Activated CD4-positive, alpha-beta memory T cell treated with anti-CD3 and anti-CD28 coated beads, Interleukin-2, amount 10 ng/mL, durations not matched to agents 7 days and 5 days (primary cell): ENCODE results near the gene TRPM3. TPM values are rescaled to one million over a fixed set of nuclear protein-coding genes. Genes with fewer than 3 reads are reported as not detected.

Experiments used
- CTCF ChIA-PET: fragments of 350-600 bp; sonication (Branson Sonifier 250); formaldehyde crosslinking; loops from one replicate; lab custom pipeline; 2021; ENCODE audit warnings: antibody characterized with exemption, inconsistent platforms; lab: Charles Lee
- POLR2A ChIA-PET: fragments of 350-600 bp; sonication (Branson Sonifier 250); formaldehyde crosslinking; loops from one replicate; lab custom pipeline; 2021; ENCODE audit warnings: antibody characterized with exemption; lab: Charles Lee
- DNase-seq: peaks from one replicate; pipeline ENCODE4 v3.0.0-alpha.2; 2020
- H3K27ac Mint-ChIP-seq: one replicate; pipeline ENCODE4 v1.8.0; 2021; ENCODE audit warnings: mild to moderate bottlenecking, mixed read lengths
- H3K27me3 Mint-ChIP-seq: one replicate; pipeline ENCODE4 v1.8.0; 2021; ENCODE audit warnings: mixed read lengths
- H3K36me3 Mint-ChIP-seq: one replicate; pipeline ENCODE4 v1.8.0; 2021; ENCODE audit warnings: low read depth, mixed read lengths
- H3K4me1 Mint-ChIP-seq: one replicate; pipeline ENCODE4 v1.8.0; 2021; ENCODE audit warnings: mixed read lengths
- H3K4me3 Mint-ChIP-seq: one replicate; pipeline ENCODE4 v1.8.0; 2021; ENCODE audit warnings: mild to moderate bottlenecking, mixed read lengths
- H3K9me3 Mint-ChIP-seq: one replicate; pipeline ENCODE4 v1.8.0; 2021; ENCODE audit warnings: mixed read lengths
- total RNA-seq, 2 experiments: library from RNA; stranded (reverse); gene quantifications; one replicate each; pipeline ENCODE4 v1.2.3, GENCODE V29; 2021

TRPM3 gene
- total RNA-seq, 2 experiments from 2014 or later: not detected

DNA sequence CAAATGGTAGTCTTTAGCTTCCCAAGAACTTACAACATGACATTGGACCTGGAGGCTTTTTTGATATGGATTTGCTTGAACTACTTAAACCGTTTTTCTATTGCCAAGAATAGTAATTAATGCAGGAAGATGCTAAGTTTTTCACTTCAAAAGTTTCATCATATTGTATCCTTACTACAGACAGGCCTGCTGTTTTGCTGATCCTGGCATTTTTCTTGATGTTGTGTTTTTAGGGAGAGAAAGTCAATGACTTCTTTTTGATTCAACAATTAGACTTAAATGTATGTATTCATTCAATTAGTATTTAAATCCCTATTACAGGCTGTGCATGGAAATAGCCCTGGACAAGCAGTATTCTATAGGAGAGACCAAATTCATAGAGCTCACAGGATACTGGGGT lies 172.7 kb downstream of the TRPM3 start:
- no peak for DNase-seq
- Mint-ChIP-seq H3K9me3 (no peaks in the 10 kb centered on the region), H3K4me3 (no peak overlapping the region), H3K36me3 (no peaks in the 10 kb centered on the region), H3K27me3 (no peaks in the 10 kb centered on the region), H3K27ac (no peak overlapping the region), H3K4me1 (no peaks in the 10 kb centered on the region)
- CTCF ChIA-PET: no interaction called here
- POLR2A ChIA-PET: no interaction called here

DNA sequence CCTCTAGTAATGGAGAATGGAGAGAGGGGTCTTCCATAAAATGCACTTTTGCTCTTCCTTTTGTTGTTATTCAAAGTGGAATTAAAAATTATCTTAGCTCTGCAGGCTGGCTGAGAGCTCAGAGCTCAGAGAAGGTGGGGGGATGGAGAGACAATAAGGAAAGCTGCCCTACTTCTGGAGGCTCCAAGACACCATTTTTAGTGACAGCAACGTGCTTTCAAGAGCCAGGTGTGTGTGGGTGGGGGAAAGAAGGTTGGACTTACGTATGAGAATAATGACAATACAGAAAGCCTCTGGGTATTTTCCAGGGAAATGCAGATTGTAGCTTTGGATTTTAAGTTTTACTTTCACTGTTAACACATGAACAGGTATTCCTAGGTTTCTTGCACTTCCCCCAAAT lies 173.9 kb downstream of the TRPM3 start:
- CTCF ChIA-PET: interaction anchor here (0.6 kb wide), 1 partner anchor 13 kb away, joined by 3 read pairs; no protein-coding TSS in a partner anchor
- Mint-ChIP-seq H3K27me3 (no peaks in the 10 kb centered on the region), H3K4me1 (no peaks in the 10 kb centered on the region)

DNA sequence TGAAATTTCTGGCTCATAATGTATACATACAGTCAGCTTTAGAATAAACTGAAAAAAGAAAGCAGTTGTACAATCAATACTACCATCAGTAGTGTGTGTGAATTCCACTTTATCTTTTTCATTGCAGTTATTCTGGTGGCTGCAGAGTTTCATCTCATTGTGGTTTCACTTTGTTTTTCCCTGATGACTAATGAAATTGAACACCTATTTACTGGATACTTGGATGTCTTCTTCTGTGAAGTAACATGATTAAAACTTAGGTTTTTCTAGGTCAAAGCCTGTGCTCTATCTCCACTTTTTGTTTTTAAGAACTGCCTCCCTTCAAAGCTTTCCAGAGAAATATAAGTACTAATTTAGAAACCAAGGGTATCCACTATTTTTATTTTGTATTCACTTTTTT lies 174.3 kb downstream of the TRPM3 start:
- no peaks in the 10 kb centered on the region for H3K9me3 Mint-ChIP-seq
- no peak overlapping the region for H3K4me3 Mint-ChIP-seq
- ChIA-PET POLR2A (no interaction called here), CTCF (no interaction called here)
- H3K27me3 Mint-ChIP-seq: no peaks in the 10 kb centered on the region
- no peak overlapping the region for H3K27ac Mint-ChIP-seq
- H3K4me1 Mint-ChIP-seq: no peaks in the 10 kb centered on the region
- DNase-seq: no peak
- no peaks in the 10 kb centered on the region for H3K36me3 Mint-ChIP-seq

More for the DNA sequence above, 173.9 kb downstream of the TRPM3 start:
- Mint-ChIP-seq H3K9me3 (no peaks in the 10 kb centered on the region), H3K36me3 (no peaks in the 10 kb centered on the region), H3K4me3 (no peak overlapping the region), H3K27ac (no peak overlapping the region)
- DNase-seq: no peak
- POLR2A ChIA-PET: no interaction called here

DNA sequence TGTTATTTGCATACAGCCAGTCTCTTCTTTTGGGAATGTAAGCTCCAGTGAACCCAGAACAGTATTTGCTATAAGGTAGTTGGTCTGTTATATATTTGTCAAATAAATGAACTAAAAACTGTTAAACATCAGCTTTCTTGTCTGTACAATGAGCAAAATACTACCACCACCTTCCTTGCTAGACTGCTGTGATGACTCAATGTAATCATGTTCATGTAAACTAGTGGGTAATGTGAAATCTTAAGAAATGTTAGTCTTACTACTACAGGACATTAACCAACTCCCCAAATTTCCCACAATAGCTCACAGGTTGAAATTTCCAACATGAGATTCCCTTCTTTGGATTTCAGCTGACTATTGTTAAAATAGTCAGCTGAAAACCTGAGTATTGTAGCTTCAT lies 176.1 kb downstream of the TRPM3 start:
- Mint-ChIP-seq H3K4me1 (no peaks in the 10 kb centered on the region), H3K36me3 (no peaks in the 10 kb centered on the region), H3K27me3 (no peaks in the 10 kb centered on the region), H3K9me3 (no peaks in the 10 kb centered on the region), H3K4me3 (no peak overlapping the region), H3K27ac (no peak overlapping the region)
- DNase-seq: no peak
- CTCF ChIA-PET: interaction anchor here (0.6 kb wide), 1 partner anchor 1697 kb away, joined by 3 read pairs; no protein-coding TSS in a partner anchor
- POLR2A ChIA-PET: no interaction called here

DNA sequence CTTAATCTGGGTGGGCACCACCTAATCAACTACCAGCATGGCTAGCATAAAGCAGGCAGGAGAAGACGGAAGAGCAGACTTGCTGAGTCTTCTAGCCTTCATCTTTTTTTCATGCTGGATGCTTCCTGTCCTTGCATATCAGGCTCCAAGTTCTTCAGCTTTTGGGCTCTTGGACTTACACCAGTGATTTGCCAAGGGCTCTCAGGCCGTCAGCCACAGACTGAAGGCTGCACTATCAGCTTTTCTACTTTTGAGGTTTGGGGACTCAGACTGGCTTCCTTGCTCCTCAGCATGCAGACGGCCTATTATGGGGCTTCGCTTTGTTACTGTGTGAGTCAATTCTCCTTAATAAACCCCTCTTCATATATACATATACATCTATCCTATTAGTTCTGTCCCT lies 180.2 kb downstream of the TRPM3 start:
- POLR2A ChIA-PET: no interaction called here
- DNase-seq: no peak

DNA sequence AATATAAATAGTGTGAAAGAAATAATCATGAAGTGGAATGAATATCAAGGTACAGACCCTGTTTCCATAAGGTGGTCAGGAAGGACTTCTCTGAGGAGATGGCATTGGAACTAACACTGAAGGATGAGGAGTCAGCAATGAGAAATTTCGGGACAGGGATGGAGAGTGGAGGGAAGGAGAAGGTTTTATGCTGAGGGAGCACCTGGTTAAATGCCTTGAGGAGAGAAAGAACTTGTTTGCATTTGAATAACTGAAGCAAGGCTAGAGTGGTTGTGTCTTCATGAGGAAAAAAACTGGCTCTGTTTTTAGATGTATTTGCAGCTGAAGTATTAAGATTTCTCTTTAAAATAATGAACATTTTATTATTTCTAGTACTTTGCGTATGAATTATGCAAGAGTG lies 180.8 kb downstream of the TRPM3 start:
- no peaks in the 10 kb centered on the region for H3K4me1 Mint-ChIP-seq
- no peak overlapping the region for H3K27ac Mint-ChIP-seq
- no peaks in the 10 kb centered on the region for H3K27me3 Mint-ChIP-seq
- no peak for DNase-seq
- POLR2A ChIA-PET: no interaction called here
- H3K36me3 Mint-ChIP-seq: no peaks in the 10 kb centered on the region
- CTCF ChIA-PET: no interaction called here
- no peaks in the 10 kb centered on the region for H3K9me3 Mint-ChIP-seq
- no peak overlapping the region for H3K4me3 Mint-ChIP-seq

More for the DNA sequence above, 180.2 kb downstream of the TRPM3 start:
- Mint-ChIP-seq H3K27ac (no peak overlapping the region), H3K27me3 (no peaks in the 10 kb centered on the region), H3K4me3 (no peak overlapping the region), H3K4me1 (no peaks in the 10 kb centered on the region), H3K9me3 (no peaks in the 10 kb centered on the region), H3K36me3 (no peaks in the 10 kb centered on the region)
- CTCF ChIA-PET: no interaction called here

DNA sequence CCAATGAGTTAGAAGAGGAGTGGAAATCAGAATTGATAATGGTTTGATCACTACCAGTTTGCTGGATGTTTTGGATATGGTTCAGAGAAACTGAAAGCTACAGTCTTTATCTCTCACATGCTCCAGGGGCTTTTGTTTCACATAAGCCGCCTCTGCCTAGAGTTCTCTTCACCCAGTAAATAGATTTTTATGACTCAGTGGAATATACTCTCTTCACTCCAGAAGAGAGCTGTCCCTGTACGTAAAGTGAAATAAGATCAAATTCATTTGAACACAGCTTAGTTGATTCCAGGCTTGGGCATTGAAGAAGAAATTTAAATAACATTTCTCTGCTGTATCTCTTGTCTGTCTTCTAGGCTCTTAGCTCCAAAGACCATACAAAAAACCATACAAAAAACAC lies 184.9 kb downstream of the TRPM3 start:
- H3K27ac Mint-ChIP-seq: no peak overlapping the region
- CTCF ChIA-PET: no interaction called here

DNA sequence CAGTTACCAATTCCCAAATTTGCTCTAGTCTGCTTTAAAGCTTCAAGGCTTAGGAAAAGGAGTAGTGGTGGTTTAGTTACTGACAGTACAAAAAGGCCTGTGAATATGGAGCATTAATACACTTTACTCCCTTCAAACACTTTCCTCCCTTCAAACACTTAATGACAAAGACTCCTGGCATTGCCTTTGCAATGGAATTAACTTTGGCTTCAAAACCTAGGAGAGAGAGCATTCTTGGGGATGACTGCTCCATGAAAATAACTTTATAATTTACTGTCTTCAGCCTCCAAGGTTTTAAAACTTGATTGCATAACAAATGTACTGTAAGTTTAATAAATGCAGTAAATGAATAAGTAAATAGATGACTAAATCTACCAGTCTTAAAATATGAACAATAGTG lies 185.6 kb downstream of the TRPM3 start:
- Mint-ChIP-seq H3K36me3 (no peaks in the 10 kb centered on the region), H3K9me3 (no peaks in the 10 kb centered on the region), H3K27me3 (no peaks in the 10 kb centered on the region), H3K27ac (no peak overlapping the region), H3K4me3 (no peak overlapping the region), H3K4me1 (no peaks in the 10 kb centered on the region)
- CTCF ChIA-PET: no interaction called here
- no peak for DNase-seq
- POLR2A ChIA-PET: no interaction called here

More for the DNA sequence above, 184.9 kb downstream of the TRPM3 start:
- H3K27me3 Mint-ChIP-seq: no peaks in the 10 kb centered on the region
- H3K9me3 Mint-ChIP-seq: no peaks in the 10 kb centered on the region
- H3K4me3 Mint-ChIP-seq: no peak overlapping the region
- no peak for DNase-seq
- POLR2A ChIA-PET: no interaction called here
- no peaks in the 10 kb centered on the region for H3K36me3 Mint-ChIP-seq
- no peaks in the 10 kb centered on the region for H3K4me1 Mint-ChIP-seq

DNA sequence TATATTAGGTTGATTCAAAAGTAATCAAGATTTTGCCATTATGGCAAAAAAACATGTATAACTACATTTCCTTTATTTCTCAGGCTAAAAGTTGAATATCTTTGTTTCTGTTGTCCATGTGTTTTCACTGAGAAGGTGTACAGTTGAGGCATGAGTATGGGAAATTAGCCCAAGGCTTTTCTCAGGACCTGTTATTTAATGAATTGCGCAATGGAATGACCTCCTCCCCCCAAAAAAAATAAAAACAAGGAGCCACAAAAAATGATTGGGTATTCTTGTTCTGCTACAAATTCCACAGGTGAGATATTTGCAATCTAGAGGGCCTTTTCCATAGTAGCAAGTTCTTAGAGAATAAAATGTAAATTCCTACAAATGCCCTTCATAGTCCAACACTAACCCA lies 186.8 kb downstream of the TRPM3 start:
- Mint-ChIP-seq H3K4me1 (no peaks in the 10 kb centered on the region), H3K9me3 (no peaks in the 10 kb centered on the region), H3K27ac (no peak overlapping the region), H3K27me3 (no peaks in the 10 kb centered on the region), H3K36me3 (no peaks in the 10 kb centered on the region), H3K4me3 (no peak overlapping the region)
- ChIA-PET POLR2A (no interaction called here), CTCF (no interaction called here)
- DNase-seq: no peak

DNA sequence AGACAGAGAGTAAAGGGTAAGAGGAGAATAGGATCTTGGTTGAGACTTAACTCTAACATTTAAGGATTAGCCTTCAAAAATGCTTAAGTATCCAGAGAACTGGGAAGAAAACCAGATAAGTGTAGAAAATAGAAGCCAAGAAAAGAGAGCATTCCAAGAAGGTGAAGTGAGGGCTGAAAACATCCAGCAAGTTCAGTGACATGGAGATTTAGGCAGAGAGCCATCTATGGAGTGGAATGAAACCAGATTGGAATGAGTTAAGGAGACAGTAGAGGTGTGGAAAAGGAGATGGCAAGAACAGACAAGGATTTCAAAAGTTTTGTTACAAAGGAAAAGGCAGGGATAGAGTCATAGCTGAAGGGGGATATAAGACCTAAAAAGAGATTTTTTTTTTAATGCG lies 188.1 kb downstream of the TRPM3 start:
- H3K4me1 Mint-ChIP-seq: no peaks in the 10 kb centered on the region
- H3K9me3 Mint-ChIP-seq: no peaks in the 10 kb centered on the region
- no peaks in the 10 kb centered on the region for H3K36me3 Mint-ChIP-seq
- ChIA-PET POLR2A (no interaction called here), CTCF (no interaction called here)
- no peak overlapping the region for H3K27ac Mint-ChIP-seq
- no peak overlapping the region for H3K4me3 Mint-ChIP-seq
- H3K27me3 Mint-ChIP-seq: no peaks in the 10 kb centered on the region
- no peak for DNase-seq

DNA sequence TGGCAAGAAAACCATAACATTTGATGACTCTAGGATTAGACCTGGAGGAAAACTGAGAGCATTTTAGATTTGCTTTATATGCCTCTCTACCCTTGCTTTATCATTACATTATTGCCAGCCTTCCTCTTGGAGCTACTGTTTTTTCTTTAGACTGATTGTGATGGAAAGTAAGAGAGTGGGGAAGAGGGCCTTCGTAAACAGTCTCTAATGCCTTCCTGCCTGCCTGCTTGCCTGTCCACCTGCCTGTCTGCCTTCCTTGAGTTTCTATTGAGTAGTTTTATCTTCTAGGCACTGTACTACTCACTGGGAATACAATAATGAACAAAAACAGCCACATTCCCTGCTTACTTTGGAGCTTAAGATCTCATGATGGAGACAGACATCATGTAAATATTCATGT lies 189.3 kb downstream of the TRPM3 start:
- DNase-seq: no peak
- no peak overlapping the region for H3K4me3 Mint-ChIP-seq
- no peaks in the 10 kb centered on the region for H3K36me3 Mint-ChIP-seq
- ChIA-PET CTCF (no interaction called here), POLR2A (no interaction called here)
- H3K27me3 Mint-ChIP-seq: no peaks in the 10 kb centered on the region
- H3K4me1 Mint-ChIP-seq: no peaks in the 10 kb centered on the region
- H3K9me3 Mint-ChIP-seq: no peaks in the 10 kb centered on the region
- H3K27ac Mint-ChIP-seq: no peak overlapping the region

DNA sequence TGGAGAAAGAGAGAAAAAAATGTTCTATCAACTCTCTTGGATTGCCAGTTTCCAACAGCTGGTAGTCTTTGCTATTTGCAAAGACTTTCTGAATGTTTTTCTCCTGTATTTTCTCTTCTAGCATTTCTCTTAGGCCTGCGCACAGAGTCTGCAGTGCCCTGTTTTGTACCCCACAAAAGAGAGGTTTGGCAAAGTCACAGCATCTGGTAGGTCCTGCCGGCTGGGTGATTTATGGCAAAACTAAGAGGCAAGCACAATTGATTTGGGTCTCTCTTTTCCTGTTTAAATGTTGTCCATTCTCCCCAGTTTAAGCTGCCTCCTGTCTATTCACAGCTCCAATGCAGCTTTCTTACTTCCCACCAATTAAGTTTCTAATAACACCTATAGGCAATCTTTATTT lies 193.9 kb downstream of the TRPM3 start:
- Mint-ChIP-seq H3K4me3 (no peak overlapping the region), H3K9me3 (no peaks in the 10 kb centered on the region), H3K27me3 (no peaks in the 10 kb centered on the region), H3K36me3 (no peaks in the 10 kb centered on the region), H3K27ac (no peak overlapping the region), H3K4me1 (no peaks in the 10 kb centered on the region)
- ChIA-PET CTCF (interaction anchor here (1.4 to 1.5 kb wide), 2 partner anchors 288 to 323 kb away, joined by 3 read pairs; no protein-coding TSS in a partner anchor), POLR2A (no interaction called here)
- no peak for DNase-seq

DNA sequence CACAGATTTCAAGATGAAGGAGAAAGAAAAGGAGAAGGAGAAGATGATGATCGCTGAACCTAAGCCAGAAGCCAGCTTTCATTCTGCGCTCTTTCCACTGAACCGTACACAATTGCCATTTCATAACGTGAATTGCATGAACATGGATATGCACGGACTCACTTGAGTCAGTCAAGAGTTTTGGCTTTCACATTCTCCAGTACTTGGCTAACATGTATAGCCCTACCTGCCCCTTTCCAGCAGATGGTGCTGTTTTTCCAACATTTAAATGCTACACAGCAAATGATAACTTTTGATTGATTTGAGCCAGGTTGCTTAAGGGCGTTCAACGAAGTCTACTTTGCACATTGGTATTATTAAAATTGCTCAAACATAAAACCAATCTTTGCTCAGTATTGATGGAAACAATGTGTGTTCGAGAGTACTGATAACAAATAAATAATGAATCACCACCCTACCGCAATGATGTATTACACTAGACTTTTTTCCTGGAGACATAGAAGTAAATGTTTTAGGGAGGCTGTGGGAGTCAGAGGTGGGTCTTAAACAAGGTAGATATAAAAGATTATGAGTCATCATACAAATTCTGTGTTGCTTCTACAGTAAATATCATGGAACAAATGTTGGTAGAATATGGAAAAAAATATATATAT lies 196.4 kb downstream of the TRPM3 start:
- Mint-ChIP-seq H3K27ac (no peak overlapping the region), H3K27me3 (no peaks in the 10 kb centered on the region), H3K4me1 (no peaks in the 10 kb centered on the region), H3K9me3 (no peaks in the 10 kb centered on the region), H3K4me3 (no peak overlapping the region), H3K36me3 (no peaks in the 10 kb centered on the region)
- POLR2A ChIA-PET: no interaction called here
- DNase-seq: no peak
- CTCF ChIA-PET: no interaction called here

DNA sequence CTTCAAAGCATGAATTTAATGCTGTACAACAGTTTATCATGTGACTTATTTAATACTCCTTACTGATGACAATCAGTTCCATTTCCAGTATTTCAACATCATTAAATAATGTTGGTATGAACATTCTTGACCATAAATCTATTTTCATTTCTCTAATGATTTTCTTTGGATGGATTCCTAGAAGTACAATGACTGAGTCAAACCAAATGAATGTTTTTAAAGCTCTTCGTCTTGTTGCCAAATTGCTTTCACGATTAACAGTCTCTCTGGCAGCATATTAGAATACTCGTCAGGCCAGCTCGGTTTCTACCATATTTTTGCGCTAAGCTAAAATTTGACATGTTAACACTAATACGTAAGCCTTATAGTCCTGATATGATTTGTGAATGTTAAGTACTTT lies 197.0 kb downstream of the TRPM3 start:
- ChIA-PET CTCF (interaction anchor here (0.6 kb wide), 1 partner anchor 284 kb away, joined by 3 read pairs; no protein-coding TSS in a partner anchor), POLR2A (no interaction called here)
- H3K4me3 Mint-ChIP-seq: no peak overlapping the region
- no peaks in the 10 kb centered on the region for H3K9me3 Mint-ChIP-seq
- no peaks in the 10 kb centered on the region for H3K36me3 Mint-ChIP-seq
- DNase-seq: no peak
- no peaks in the 10 kb centered on the region for H3K4me1 Mint-ChIP-seq
- H3K27ac Mint-ChIP-seq: no peak overlapping the region
- H3K27me3 Mint-ChIP-seq: no peaks in the 10 kb centered on the region
